Activated naive CD4-positive, alpha-beta T cell treated with anti-CD3 and anti-CD28 coated beads for 36 hours (primary cell): Measurements from ENCODE around the gene ATP9A. TPM values are rescaled to one million over a fixed set of nuclear protein-coding genes. Genes with fewer than 3 reads are reported as not detected.
"Not testable (repeated sequence)": the region's sequence is repeated elsewhere in the genome, so short reads cannot be mapped to it uniquely, and the experiment has no call there.

Experiments
- CTCF ChIA-PET: fragments of 350-600 bp; sonication (Branson Sonifier 250); formaldehyde crosslinking; loops from one replicate; lab custom pipeline; 2021; ENCODE audit warnings: antibody characterized with exemption; lab: Charles Lee
- DNase-seq: peaks from one replicate; pipeline ENCODE4 v3.0.0-alpha.2; 2020
- H3K27ac Mint-ChIP-seq: one replicate; pipeline ENCODE4 v1.8.0; 2021; ENCODE audit warnings: mild to moderate bottlenecking, mixed read lengths
- H3K27me3 Mint-ChIP-seq: one replicate; pipeline ENCODE4 v1.8.0; 2021; ENCODE audit warnings: low read depth, mixed read lengths
- H3K36me3 Mint-ChIP-seq: one replicate; pipeline ENCODE4 v1.8.0; 2021; ENCODE audit warnings: low read depth, mixed read lengths
- H3K4me1 Mint-ChIP-seq: one replicate; pipeline ENCODE4 v1.8.0; 2021; ENCODE audit warnings: low read depth, mixed read lengths
- H3K4me3 Mint-ChIP-seq: one replicate; pipeline ENCODE4 v1.8.0; 2021; ENCODE audit warnings: mild to moderate bottlenecking, moderate library complexity, mixed read lengths
- H3K9me3 Mint-ChIP-seq: one replicate; pipeline ENCODE4 v1.8.0; 2021; ENCODE audit warnings: mixed read lengths
- intact Hi-C: fragments of 100-400 bp; cut with micrococcal nuclease; formaldehyde crosslinking; loops from one replicate; pipeline ENCODE4 v1.15.1; 2023
- total RNA-seq, 2 experiments: library from RNA; stranded (reverse); gene quantifications; one replicate each; pipeline ENCODE4 v1.2.3, GENCODE V29; 2021

The ATP9A gene
- total RNA-seq, 2 experiments from 2014 or later = 0.12 to 0.17 TPM

DNA sequence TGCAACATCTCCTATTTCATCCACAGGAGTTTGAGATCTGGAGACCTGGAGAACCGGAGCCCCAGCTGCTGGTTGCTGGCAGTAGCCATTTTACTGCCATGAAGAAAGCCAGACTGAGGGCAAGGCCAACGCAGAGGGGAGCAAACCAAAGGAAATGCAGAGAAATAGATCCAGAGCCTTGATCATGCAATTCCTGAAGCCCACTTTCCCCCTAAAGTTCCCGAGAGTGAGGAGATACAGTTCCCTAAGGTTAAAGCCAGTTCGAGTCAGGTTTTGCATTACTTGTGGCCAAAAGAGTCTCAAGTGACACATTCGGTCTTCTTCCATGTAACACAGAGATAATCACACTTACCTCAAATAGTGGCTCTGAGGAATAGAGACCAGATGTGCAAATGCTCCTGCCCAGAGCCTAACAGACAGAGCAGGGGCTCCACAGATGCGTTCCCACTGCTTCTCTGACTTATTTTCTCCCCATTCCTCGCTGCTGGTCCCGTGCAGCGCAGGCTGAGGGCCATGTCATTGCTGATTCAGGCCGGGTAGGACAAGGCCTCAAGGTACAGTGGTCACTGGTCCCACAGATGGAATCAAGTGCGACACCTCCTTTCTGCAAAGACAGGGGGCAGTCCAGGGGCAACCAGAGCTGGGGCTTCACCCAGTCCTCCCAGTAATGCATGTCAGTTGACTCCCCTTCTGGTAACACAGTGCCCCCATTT, 190.6 kb downstream of the ATP9A start:
- intact Hi-C loops = no loop called here
- H3K36me3 Mint-ChIP-seq = peaks cover 1% of the 10 kb centered on the region

DNA sequence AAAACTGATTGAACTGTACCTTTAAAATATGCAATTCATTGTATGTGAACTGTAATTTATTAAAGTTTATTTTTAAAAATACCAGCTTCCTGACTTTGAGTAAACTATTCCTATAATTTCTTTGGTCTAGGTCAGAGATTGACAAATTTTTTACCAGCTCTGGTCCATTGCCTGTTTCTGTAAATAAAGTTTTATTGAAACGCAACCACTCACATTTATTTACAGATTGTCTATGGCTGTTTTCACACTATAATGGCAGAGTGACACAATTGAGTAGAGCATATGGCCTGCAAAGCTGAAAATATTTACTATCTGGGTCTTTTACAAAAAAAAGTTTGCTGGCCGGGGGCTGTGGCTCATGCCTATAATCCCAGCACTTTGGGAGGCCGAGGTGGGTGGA, 192.7 kb downstream of the ATP9A start:
- peaks cover 13% of the 10 kb centered on the region for H3K4me1 Mint-ChIP-seq
- CTCF ChIA-PET = interaction anchor here (1.3 to 1.8 kb wide), 2 partner anchors 190 to 195 kb away, joined by 3 to 4 read pairs; no protein-coding TSS in a partner anchor
- DNase-seq = no peak
- no peaks in the 10 kb centered on the region for H3K27me3 Mint-ChIP-seq
- H3K27ac Mint-ChIP-seq = no peak overlapping the region
- intact Hi-C loops = no loop called here
- H3K4me3 Mint-ChIP-seq = no peak overlapping the region
- H3K36me3 Mint-ChIP-seq = peaks cover 1% of the 10 kb centered on the region
- H3K9me3 Mint-ChIP-seq = peaks cover 2% of the 10 kb centered on the region

More for the DNA sequence above, 190.6 kb downstream of the ATP9A start:
- H3K9me3 Mint-ChIP-seq = peaks cover 2% of the 10 kb centered on the region
- no peak overlapping the region for H3K27ac Mint-ChIP-seq
- no peaks in the 10 kb centered on the region for H3K27me3 Mint-ChIP-seq
- CTCF ChIA-PET = interaction anchor here (0.6 to 1.1 kb wide), 2 partner anchors 18 to 384 kb away, joined by 3 read pairs; no protein-coding TSS in a partner anchor
- DNase-seq = no peak
- peaks cover 13% of the 10 kb centered on the region for H3K4me1 Mint-ChIP-seq
- no peak overlapping the region for H3K4me3 Mint-ChIP-seq

DNA sequence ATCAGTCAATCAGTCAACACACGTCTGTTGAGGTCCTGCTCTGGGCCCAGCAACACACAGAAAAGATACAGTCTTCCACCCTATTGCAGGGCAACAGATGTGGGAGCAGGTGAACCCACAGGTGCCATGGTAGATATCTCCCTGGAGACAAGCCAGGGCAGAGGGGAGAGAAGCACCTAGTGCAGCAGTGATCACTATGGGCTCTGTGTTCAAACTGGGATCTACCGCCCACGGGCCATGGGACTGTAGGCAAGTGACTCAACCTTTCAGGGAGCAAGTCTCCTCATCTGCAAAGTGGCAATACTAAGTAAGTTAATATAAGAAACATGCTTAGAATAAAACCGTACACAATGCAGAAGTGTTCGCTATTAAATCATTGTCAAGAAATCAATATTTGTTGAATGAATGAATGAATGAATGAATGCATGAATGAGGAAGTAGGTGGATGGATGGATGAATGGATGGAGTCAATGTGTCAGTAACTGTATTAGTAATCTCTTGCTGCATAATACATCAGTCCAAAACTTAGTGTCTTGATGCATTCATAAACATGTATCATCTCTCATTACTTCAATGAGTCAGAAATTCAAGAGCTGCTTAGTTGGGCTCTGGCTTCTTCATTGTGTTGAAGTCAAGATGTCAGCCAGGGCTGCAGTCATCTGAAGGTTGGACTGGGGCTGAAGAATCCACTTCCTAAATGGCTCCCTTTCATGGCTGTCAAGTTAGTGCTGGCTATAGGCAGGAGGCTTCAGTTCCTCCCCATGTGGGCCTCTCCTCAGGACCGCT, 193.7 kb downstream of the ATP9A start:
- CTCF ChIA-PET = interaction anchor here (0.9 to 1.8 kb wide), 3 partner anchors 11 to 189 kb away, joined by 3 to 5 read pairs (median 4); partner anchors contain the start of gene NFATC2
- Mint-ChIP-seq H3K9me3 (peaks cover 2% of the 10 kb centered on the region), H3K27ac (no peak overlapping the region), H3K4me3 (no peak overlapping the region), H3K36me3 (peaks cover 1% of the 10 kb centered on the region), H3K27me3 (peaks cover 1% of the 10 kb centered on the region), H3K4me1 (peaks cover 13% of the 10 kb centered on the region)
- DNase-seq = peak; percentile 43
- intact Hi-C loops = loop anchor here (1.0 kb wide), 1 partner anchor 43 kb away; no protein-coding TSS in a partner anchor

DNA sequence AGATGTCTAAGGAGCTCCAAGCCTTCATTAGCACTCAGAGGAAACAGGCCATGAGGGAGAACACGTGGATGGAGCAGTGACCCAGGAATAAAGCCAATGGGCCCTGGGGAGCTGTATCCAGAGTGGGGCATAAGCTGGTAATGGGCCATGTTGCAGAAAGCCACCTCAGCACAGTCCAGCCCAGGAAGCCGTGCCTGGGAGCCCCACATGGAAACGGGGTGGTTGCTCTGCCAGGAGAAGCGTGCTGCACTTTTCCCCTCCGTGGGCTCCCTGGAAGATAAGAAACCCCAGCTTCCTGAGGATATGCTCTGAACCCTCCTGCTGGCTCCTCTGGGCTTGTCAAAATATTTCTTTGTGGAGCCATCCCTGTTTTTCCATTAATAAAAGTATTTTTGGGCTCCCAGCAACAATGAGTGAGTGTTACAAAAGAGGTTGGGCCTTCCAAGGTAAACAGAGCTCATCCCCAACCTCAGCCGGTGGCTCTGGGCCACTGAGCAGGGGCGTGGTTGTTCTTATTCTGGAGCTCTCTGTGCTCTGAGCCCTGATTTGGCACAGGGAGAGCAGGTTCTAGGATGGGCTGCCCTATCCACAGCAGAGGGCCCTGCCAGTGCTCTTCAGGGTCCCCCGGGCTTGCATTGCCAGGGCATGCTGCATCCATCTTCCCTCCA, 194.5 kb downstream of the ATP9A start:
- Mint-ChIP-seq H3K27me3 (peaks cover 2% of the 10 kb centered on the region), H3K27ac (no peak overlapping the region), H3K9me3 (peaks cover 3% of the 10 kb centered on the region), H3K36me3 (peaks cover 1% of the 10 kb centered on the region), H3K4me3 (no peak overlapping the region), H3K4me1 (peaks cover 13% of the 10 kb centered on the region)
- no peak for DNase-seq
- CTCF ChIA-PET = interaction anchor here (0.9 to 1.7 kb wide), 4 partner anchors 12 to 231 kb away, joined by 3 to 6 read pairs (median 4); partner anchors contain the start of gene NFATC2
- intact Hi-C loops = loop anchor here (1.0 kb wide), 1 partner anchor 42 kb away; no protein-coding TSS in a partner anchor

DNA sequence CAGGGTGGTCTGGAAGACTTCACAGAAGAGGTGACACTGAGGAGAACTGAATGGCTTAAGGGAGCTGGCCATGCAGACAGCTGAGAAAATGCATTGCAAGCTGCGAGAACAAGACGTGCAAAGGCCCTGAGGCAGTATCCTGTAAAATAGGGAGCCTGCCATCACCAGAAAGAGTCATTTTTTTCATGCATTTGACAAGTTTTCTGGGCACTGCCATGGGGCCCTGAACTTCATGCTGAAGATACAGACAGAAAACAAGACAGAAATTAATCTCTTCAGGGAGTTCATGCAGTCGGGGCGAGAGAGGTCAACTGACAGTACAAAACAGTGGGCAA, 196.8 kb downstream of the ATP9A start:
- no peak overlapping the region for H3K27ac Mint-ChIP-seq
- no peak overlapping the region for H3K4me3 Mint-ChIP-seq
- DNase-seq = no peak
- H3K36me3 Mint-ChIP-seq = peaks cover under 1% of the 10 kb centered on the region
- peaks cover 2% of the 10 kb centered on the region for H3K27me3 Mint-ChIP-seq
- H3K9me3 Mint-ChIP-seq = peaks cover 12% of the 10 kb centered on the region
- intact Hi-C loops = no loop called here
- CTCF ChIA-PET = no interaction called here
- peaks cover 13% of the 10 kb centered on the region for H3K4me1 Mint-ChIP-seq

DNA sequence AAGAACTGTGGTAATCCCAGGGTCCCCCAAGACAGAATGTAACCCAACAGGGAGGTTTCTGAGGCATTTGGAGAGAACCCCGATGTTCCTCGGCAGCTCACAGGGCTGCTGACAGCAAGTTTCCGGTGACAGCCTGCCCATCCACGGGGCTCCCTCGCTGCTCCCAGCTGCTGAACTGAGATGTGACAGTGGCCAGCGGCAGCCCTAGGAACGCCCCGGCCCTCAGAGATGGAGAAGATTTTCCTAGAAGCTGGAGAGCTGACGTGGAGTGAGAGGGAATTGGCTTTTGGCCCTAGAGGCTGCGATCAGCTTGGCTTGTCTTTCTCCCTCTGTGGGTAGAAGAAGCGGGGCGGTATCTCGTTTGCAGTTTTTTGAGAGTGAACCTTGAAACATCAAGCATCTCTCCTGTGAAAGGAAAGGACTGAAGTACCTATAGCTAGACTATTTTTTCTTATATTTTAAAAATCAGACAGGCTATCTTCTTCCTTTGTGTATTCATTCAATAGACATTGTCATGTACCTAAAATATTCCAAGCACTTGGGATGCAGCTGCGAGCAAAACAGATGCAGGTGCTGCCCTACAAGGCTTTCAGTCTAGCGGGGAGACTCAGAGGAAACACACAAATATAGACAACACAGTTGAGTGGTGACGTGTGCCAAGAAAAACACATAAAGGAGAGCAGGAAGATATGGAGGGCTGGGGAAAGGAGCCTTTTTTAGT, 197.3 kb downstream of the ATP9A start:
- intact Hi-C loops = no loop called here
- H3K4me1 Mint-ChIP-seq = peaks cover 13% of the 10 kb centered on the region
- no peak for DNase-seq
- H3K36me3 Mint-ChIP-seq = no peaks in the 10 kb centered on the region
- H3K4me3 Mint-ChIP-seq = no peak overlapping the region
- H3K9me3 Mint-ChIP-seq = peaks cover 12% of the 10 kb centered on the region
- H3K27ac Mint-ChIP-seq = no peak overlapping the region
- CTCF ChIA-PET = no interaction called here
- H3K27me3 Mint-ChIP-seq = peaks cover 2% of the 10 kb centered on the region

DNA sequence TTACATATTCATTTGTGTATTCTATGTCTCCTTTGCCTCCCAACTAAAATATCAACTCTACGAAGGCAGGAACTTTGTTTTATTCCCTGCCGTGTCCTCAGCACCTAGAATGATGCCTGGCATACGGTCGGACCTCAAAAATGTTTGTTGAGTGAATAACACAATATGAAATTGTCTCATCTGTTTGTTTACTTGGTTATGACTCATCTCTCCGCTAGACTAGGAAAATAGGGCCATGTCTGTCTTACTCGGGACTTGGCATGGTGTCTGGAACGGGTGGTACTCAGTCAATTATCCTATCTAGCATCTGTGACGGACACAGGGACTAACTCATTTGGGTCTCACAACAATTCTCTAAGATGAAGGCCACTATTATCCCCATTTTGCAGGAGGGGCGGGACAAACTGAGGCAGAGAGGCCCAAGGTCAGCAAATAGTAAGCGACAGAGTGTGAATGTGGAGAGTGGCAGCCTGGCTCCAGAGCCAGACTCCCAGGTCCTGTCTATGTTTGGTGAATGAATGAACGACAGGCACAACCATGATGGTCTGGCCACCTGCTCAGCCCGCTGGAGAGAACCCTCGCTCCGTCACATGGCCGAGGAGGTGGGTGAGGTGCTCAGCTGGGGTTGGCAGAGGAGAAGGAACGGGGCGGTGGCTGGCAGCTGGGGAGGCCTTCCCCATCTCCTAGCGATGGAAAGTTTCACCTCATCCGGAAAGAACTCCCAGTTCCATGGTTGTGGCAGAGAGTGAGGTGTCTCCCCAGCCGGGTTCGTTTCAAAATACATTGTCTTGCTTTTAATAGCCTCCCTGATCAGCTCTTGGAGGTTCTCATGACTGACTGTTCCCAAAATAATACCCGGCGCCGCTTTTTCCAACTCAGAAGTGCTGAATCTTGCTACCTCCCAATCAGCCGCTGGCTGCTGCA, 198.1 kb downstream of the ATP9A start:
- Mint-ChIP-seq H3K27ac (no peak overlapping the region), H3K4me1 (peaks cover 13% of the 10 kb centered on the region), H3K36me3 (no peaks in the 10 kb centered on the region), H3K27me3 (peaks cover 2% of the 10 kb centered on the region), H3K9me3 (peaks cover 12% of the 10 kb centered on the region), H3K4me3 (no peak overlapping the region)
- intact Hi-C loops = no loop called here
- DNase-seq = no peak
- CTCF ChIA-PET = no interaction called here

DNA sequence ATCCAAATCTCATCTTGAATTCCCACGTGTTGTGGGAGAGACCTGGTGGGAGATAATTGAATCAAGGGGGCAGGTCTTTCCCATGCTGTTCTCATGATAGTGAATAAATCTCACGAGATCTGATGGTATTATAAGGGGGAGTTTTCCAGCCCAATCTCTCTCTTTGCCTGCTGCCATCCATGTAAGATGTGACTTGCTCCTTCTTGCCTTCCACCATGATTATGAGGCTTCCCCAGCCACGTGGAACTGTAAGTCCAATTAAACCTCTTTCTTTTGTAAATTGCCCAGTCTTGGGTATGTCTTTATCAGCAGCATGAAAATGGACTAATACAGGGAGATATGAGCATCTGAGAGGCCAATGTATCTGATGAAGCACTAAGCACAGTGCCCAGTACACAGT, 199.7 kb downstream of the ATP9A start:
- DNase-seq, H3K4me1 Mint-ChIP-seq, H3K27ac Mint-ChIP-seq, H3K4me3 Mint-ChIP-seq, intact Hi-C loops, H3K27me3 Mint-ChIP-seq, CTCF ChIA-PET, H3K36me3 Mint-ChIP-seq: not testable (repeated sequence)
- H3K9me3 Mint-ChIP-seq = peaks cover 10% of the 10 kb centered on the region

DNA sequence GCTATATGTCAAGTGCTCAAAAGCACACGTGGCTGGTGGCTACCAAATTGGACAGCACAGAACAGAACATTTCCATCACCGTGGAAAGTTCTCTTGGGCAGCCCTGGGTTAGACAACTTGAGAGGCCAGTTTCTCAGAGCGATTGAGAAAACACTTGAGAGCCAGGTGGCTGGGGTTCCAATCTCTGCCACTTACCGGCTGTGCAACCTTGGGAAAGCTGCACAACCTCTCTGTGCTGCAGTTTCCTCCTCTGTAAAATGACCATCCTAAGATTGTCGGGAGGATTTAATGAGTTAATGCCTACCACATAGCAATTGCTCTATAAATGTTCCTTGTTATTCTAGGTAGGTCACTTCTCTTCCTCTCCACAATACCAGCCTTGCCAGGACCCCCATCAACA, 200.6 kb downstream of the ATP9A start:
- Mint-ChIP-seq H3K36me3 (no peaks in the 10 kb centered on the region), H3K4me1 (peaks cover 9% of the 10 kb centered on the region), H3K27me3 (peaks cover 16% of the 10 kb centered on the region), H3K4me3 (no peak overlapping the region), H3K27ac (no peak overlapping the region), H3K9me3 (peaks cover 10% of the 10 kb centered on the region)
- intact Hi-C loops = no loop called here
- DNase-seq = no peak
- CTCF ChIA-PET = interaction anchor here (1.5 kb wide), 1 partner anchor 182 kb away, joined by 4 read pairs; no protein-coding TSS in a partner anchor

DNA sequence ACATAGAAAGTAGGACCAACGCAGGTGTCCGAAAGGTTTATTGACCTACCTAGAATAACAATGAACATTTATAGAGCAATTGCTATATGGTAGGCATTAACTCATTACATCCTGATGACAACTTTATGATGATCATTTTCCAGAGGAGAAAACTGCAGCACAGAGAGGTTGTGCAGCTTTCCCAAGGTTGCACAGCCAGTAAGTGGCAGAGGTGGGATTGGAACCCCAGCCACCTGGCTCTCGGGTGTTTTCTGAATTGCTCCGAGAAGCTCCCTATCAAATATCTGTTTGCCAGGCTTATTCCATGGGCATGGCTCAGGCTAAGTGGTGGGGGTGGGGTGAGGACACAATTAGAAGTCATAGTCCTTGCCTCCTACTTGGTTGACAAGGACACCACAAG, 201.6 kb downstream of the ATP9A start:
- CTCF ChIA-PET = interaction anchor here (1.3 to 1.5 kb wide), 3 partner anchors 13 to 181 kb away, joined by 3 to 4 read pairs (median 3); no protein-coding TSS in a partner anchor
- peaks cover 20% of the 10 kb centered on the region for H3K27me3 Mint-ChIP-seq
- no peak for DNase-seq

More for the DNA sequence above, 201.6 kb downstream of the ATP9A start:
- H3K27ac Mint-ChIP-seq = no peak overlapping the region
- peaks cover 14% of the 10 kb centered on the region for H3K4me1 Mint-ChIP-seq
- H3K4me3 Mint-ChIP-seq = no peak overlapping the region
- H3K9me3 Mint-ChIP-seq = peaks cover 10% of the 10 kb centered on the region
- intact Hi-C loops = no loop called here
- no peaks in the 10 kb centered on the region for H3K36me3 Mint-ChIP-seq
